GM12892 (cell line): Measurements from ENCODE around the gene HOXC10.

ENCODE experiments used
- POLR2A ChIP-seq: IDR thresholded peaks from 2 replicates; pipeline ENCODE4 v1.6.1; 2011; ENCODE audit warnings: low read depth, low read length, control low read depth
- POLR2AphosphoS5 ChIP-seq: IDR thresholded peaks from 2 replicates; pipeline ENCODE4 v1.6.1; 2011; ENCODE audit warnings: low read depth, low read length, control low read depth

DNA sequence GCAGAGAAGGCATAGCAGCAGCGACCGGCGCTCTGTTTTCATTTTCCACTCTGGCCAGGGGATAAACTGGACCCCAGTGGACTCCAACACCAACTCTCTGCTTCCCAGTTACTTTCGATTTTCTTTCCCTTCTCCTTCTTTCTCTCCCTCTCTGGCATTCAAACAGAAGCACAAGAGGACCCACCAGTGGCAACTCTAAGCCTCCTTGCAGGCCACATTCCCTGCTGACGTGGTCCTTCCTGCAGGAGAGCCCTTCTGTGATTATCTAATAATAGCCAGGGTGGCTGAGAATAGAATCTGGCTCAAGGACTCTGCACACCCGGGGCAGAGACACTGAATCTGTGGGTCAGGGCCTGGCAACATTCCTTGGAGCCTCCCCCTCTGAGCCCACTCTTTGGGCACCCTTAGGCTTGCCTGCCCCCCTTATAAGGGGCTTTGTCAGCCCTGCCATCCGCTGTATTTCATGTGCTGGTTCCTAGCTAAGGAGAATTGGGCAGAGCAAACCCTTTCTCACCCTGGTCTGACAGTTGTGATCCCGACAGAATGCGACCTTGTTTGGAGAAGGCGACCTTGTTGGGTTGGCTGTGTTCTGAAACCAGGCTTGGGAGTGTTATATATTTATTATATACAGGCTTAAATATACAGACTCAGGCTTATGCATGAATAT lies 35.1 kb downstream of the HOXC10 start:
- TF ChIP-seq POLR2AphosphoS5 (no peak), POLR2A (no peak)
